ENCODE data around the gene MVP.

MVP gene

DNA sequence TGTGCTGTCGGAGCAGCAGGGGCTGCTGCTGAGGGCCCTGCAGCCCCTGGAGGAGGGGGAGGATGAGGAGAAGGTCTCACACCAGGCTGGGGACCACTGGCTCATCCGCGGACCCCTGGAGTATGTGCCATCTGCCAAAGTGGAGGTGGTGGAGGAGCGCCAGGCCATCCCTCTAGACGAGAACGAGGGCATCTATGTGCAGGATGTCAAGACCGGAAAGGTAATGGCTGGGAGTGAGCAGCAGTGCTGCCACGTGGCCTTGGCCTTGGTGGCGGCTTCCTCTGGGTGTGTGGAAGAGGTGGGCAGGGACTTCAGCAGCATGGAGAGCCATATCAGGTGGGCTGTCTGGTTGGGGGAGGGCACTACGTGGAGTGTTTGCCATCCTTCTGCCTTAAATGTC, 20.0 kb downstream of the MVP start:
- no peak for ATAC-seq (ENCODE audit: low read depth)
- Histone ChIP-seq H3K4me1 (ENCODE audit: insufficient read depth, poor library complexity, severe bottlenecking) (no peaks in the 10 kb centered on the region), H3K36me3 (ENCODE audit: low read depth) (peaks cover 13% of the 10 kb centered on the region), H3K4me3 (ENCODE audit: severe bottlenecking) (no peak overlapping the region), H3K9me3 (ENCODE audit: severe bottlenecking) (no peaks in the 10 kb centered on the region), H3K27me3 (ENCODE audit: insufficient read depth, poor library complexity, severe bottlenecking) (no peaks in the 10 kb centered on the region), H3K27ac (ENCODE audit: poor library complexity, severe bottlenecking) (no peak overlapping the region)
- TF ChIP-seq, protein P1, sequence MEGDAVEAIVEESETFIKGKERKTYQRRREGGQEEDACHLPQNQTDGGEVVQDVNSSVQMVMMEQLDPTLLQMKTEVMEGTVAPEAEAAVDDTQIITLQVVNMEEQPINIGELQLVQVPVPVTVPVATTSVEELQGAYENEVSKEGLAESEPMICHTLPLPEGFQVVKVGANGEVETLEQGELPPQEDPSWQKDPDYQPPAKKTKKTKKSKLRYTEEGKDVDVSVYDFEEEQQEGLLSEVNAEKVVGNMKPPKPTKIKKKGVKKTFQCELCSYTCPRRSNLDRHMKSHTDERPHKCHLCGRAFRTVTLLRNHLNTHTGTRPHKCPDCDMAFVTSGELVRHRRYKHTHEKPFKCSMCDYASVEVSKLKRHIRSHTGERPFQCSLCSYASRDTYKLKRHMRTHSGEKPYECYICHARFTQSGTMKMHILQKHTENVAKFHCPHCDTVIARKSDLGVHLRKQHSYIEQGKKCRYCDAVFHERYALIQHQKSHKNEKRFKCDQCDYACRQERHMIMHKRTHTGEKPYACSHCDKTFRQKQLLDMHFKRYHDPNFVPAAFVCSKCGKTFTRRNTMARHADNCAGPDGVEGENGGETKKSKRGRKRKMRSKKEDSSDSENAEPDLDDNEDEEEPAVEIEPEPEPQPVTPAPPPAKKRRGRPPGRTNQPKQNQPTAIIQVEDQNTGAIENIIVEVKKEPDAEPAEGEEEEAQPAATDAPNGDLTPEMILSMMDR (IDR thresholded peaks at IDR 0.05; ENCODE audit: poor library complexity, severe bottlenecking) = no peak
- DNase-seq (ENCODE audit: low spot score) = no peak

DNA sequence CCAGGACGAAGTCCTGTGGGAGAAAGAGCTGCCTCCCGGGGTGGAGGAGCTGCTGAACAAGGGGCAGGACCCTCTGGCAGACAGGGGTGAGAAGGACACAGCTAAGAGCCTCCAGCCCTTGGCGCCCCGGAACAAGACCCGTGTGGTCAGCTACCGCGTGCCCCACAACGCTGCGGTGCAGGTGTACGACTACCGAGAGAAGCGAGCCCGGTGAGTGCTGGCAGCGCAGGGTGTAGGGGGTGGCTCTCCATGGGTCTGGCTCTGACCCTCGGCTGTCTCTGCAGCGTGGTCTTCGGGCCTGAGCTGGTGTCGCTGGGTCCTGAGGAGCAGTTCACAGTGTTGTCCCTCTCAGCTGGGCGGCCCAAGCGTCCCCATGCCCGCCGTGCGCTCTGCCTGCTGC, 21.4 kb downstream of the MVP start:
- H3K9me3 ChIP-seq (ENCODE audit: severe bottlenecking) = no peaks in the 10 kb centered on the region
- no peak overlapping the region for H3K4me3 ChIP-seq (ENCODE audit: severe bottlenecking)
- ATAC-seq (ENCODE audit: low read depth) (no peak), DNase-seq (ENCODE audit: low spot score) (no peak)
- H3K27me3 ChIP-seq (ENCODE audit: insufficient read depth, poor library complexity, severe bottlenecking) = no peaks in the 10 kb centered on the region
- H3K36me3 ChIP-seq (ENCODE audit: low read depth) = peaks cover 24% of the 10 kb centered on the region
- TF ChIP-seq, protein P1 (IDR thresholded peaks at IDR 0.05; ENCODE audit: poor library complexity, severe bottlenecking) = no peak
- H3K4me1 ChIP-seq (ENCODE audit: insufficient read depth, poor library complexity, severe bottlenecking) = no peaks in the 10 kb centered on the region
- no peak overlapping the region for H3K27ac ChIP-seq (ENCODE audit: poor library complexity, severe bottlenecking)

DNA sequence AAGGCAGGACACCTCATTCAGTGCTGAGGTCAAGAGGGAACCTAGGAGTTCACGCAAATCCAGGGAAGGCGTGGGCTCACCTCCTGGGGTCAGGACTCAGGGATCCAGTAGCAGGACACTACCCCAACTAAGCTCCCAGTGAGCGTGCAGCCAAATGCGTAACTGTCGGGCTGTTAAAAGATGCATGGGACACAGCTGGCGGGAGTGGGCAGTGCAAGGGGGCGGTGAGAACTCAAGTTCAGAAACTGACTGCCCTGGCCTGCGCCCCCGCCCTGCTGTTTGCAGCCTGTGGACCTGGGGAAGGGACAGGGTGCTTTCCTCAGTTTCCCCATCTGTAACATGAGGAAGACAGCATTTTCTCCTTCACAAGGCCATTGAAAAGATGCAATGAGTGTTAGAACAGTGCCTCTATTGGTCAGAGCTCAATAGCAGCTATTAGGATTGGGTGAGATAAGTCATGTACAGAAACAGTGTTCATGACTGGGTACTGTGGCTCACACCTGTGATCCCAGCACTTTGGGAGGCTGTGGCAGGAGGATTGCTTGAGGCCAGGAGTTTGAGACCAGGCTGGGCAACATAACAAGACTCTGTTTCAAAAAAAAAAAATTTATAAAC, 22.6 kb downstream of the MVP start:
- H3K27me3 ChIP-seq (ENCODE audit: insufficient read depth, poor library complexity, severe bottlenecking) = no peaks in the 10 kb centered on the region
- no peak overlapping the region for H3K4me3 ChIP-seq (ENCODE audit: severe bottlenecking)
- no peaks in the 10 kb centered on the region for H3K9me3 ChIP-seq (ENCODE audit: severe bottlenecking)
- peaks cover 29% of the 10 kb centered on the region for H3K36me3 ChIP-seq (ENCODE audit: low read depth)
- H3K27ac ChIP-seq (ENCODE audit: poor library complexity, severe bottlenecking) = no peak overlapping the region
- no peak for DNase-seq (ENCODE audit: low spot score)
- no peaks in the 10 kb centered on the region for H3K4me1 ChIP-seq (ENCODE audit: insufficient read depth, poor library complexity, severe bottlenecking)
- no peak for ATAC-seq (ENCODE audit: low read depth)
- TF ChIP-seq, protein P1 (IDR thresholded peaks at IDR 0.05; ENCODE audit: poor library complexity, severe bottlenecking) = no peak

DNA sequence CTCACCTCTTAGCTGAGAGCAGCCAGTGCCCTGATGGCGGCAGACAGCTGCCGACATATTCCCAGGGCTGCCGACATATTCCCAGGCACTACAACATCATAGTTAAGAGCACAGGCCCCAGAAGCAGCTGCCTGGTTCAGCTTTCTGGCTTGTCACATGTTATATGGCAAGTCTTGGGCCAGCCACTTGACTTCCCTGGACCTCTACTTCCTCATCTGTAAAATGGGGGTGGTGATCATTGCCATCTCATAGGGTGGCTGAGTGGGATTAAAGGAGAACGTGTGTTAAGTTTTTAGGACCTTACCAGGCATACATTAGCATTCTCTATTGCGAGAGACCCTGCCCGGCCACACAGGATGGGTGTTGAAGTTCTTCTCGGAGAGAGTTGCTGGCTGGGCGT, 23.7 kb downstream of the MVP start:
- Histone ChIP-seq H3K4me3 (ENCODE audit: severe bottlenecking) (no peak overlapping the region), H3K27ac (ENCODE audit: poor library complexity, severe bottlenecking) (no peak overlapping the region), H3K4me1 (ENCODE audit: insufficient read depth, poor library complexity, severe bottlenecking) (no peaks in the 10 kb centered on the region), H3K27me3 (ENCODE audit: insufficient read depth, poor library complexity, severe bottlenecking) (no peaks in the 10 kb centered on the region), H3K9me3 (ENCODE audit: severe bottlenecking) (no peaks in the 10 kb centered on the region), H3K36me3 (ENCODE audit: low read depth) (peaks cover 29% of the 10 kb centered on the region)
- DNase-seq (ENCODE audit: low spot score) (no peak), ATAC-seq (ENCODE audit: low read depth) (no peak)
- TF ChIP-seq, protein P1 (IDR thresholded peaks at IDR 0.05; ENCODE audit: poor library complexity, severe bottlenecking) = no peak

DNA sequence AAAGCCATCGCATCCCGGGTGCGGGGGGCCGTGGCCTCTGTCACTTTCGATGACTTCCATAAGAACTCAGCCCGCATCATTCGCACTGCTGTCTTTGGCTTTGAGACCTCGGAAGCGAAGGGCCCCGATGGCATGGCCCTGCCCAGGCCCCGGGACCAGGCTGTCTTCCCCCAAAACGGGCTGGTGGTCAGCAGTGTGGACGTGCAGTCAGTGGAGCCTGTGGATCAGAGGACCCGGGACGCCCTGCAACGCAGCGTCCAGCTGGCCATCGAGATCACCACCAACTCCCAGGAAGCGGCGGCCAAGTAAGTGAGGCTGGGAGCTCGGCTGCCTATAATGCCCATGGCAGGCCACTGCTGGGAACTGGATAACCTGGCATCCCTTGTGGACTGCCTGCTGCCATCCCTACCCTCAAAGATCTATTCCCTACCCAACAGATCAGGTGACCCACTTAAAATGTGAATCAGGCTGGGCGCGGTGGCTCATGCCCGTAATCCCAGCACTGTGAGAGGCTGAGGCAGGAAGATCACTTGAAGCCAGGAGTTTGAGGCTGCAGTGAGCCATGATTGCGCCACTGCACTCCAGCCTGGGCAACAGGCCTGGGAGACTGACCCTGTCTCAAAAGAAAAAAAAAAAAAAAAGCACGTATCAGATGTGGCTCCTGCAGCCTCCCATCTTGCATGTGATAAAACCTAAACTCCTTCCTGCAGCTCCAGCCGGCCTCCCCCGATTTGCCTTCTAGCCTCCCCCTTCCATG, 24.5 kb downstream of the MVP start:
- Histone ChIP-seq H3K4me3 (ENCODE audit: severe bottlenecking) (no peak overlapping the region), H3K9me3 (ENCODE audit: severe bottlenecking) (no peaks in the 10 kb centered on the region), H3K27me3 (ENCODE audit: insufficient read depth, poor library complexity, severe bottlenecking) (no peaks in the 10 kb centered on the region), H3K4me1 (ENCODE audit: insufficient read depth, poor library complexity, severe bottlenecking) (no peaks in the 10 kb centered on the region), H3K36me3 (ENCODE audit: low read depth) (peaks cover 29% of the 10 kb centered on the region), H3K27ac (ENCODE audit: poor library complexity, severe bottlenecking) (no peak overlapping the region)
- no peak for DNase-seq (ENCODE audit: low spot score)
- ATAC-seq (ENCODE audit: low read depth) = no peak
- TF ChIP-seq, protein P1 (IDR thresholded peaks at IDR 0.05; ENCODE audit: poor library complexity, severe bottlenecking) = no peak
